ENCODE data around the gene ANKRD31.
"Not testable (repeated sequence)": the region's sequence is repeated elsewhere in the genome, so short reads cannot be mapped to it uniquely, and the experiment has no call there.

ANKRD31 gene

GRCh38 chr5:75274486-75274885 is 37.8 kb upstream of the ANKRD31 start:
- Histone ChIP-seq H3K27ac (ENCODE audit: low read depth, low read length) (no peak overlapping the region), H3K9me3 (ENCODE audit: control insufficient read depth in 1 of 2, low read length in 2 of 2) (no peaks in the 10 kb centered on the region), H3K4me1 (ENCODE audit: control insufficient read depth in 1 of 2, insufficient read depth in 2 of 2, low read length in 2 of 2) (peaks cover 0 to 12% of the 10 kb centered on the region in 2 donors), H3K4me3 (ENCODE audit: low read depth in 1 of 2, low read length in 2 of 2) (no peak overlapping the region), H3K9ac (ENCODE audit: low read depth in 1 of 2, low read length in 2 of 2) (no peak overlapping the region), H3K27me3 (ENCODE audit: control insufficient read depth in 1 of 2, insufficient read depth in 2 of 2, low read length in 2 of 2) (no peaks in the 10 kb centered on the region), H3K36me3 (ENCODE audit: control insufficient read depth in 1 of 2, insufficient read depth in 2 of 2, low read length in 2 of 2) (no peaks in the 10 kb centered on the region)

- not testable (repeated sequence) for H3K27ac ChIP-seq (ENCODE audit: low read depth, low read length); H3K9me3 ChIP-seq (ENCODE audit: control insufficient read depth in 1 of 2, low read length in 2 of 2); H3K27me3 ChIP-seq (ENCODE audit: control insufficient read depth in 1 of 2, insufficient read depth in 2 of 2, low read length in 2 of 2); H3K4me3 ChIP-seq (ENCODE audit: low read depth in 1 of 2, low read length in 2 of 2); H3K36me3 ChIP-seq (ENCODE audit: control insufficient read depth in 1 of 2, insufficient read depth in 2 of 2, low read length in 2 of 2); H3K9ac ChIP-seq (ENCODE audit: low read depth in 1 of 2, low read length in 2 of 2)
- peaks cover 8 to 11% of the 10 kb centered on the region in 2 donors for H3K4me1 ChIP-seq (ENCODE audit: control insufficient read depth in 1 of 2, insufficient read depth in 2 of 2, low read length in 2 of 2)
Measured at GRCh38 chr5:75270605-75271004, 33.9 kb upstream of the ANKRD31 start.

- Histone ChIP-seq H3K4me3 (ENCODE audit: low read depth in 1 of 2, low read length in 2 of 2) (no peak overlapping the region), H3K36me3 (ENCODE audit: control insufficient read depth in 1 of 2, insufficient read depth in 2 of 2, low read length in 2 of 2) (no peaks in the 10 kb centered on the region), H3K27me3 (ENCODE audit: control insufficient read depth in 1 of 2, insufficient read depth in 2 of 2, low read length in 2 of 2) (no peaks in the 10 kb centered on the region), H3K9me3 (ENCODE audit: control insufficient read depth in 1 of 2, low read length in 2 of 2) (no peaks in the 10 kb centered on the region), H3K27ac (ENCODE audit: low read depth, low read length) (no peak overlapping the region), H3K9ac (ENCODE audit: low read depth in 1 of 2, low read length in 2 of 2) (no peak overlapping the region), H3K4me1 (ENCODE audit: control insufficient read depth in 1 of 2, insufficient read depth in 2 of 2, low read length in 2 of 2) (peaks cover 18 to 22% of the 10 kb centered on the region in 2 donors)
Measured at GRCh38 chr5:75265731-75266130, 29.1 kb upstream of the ANKRD31 start.

DNA sequence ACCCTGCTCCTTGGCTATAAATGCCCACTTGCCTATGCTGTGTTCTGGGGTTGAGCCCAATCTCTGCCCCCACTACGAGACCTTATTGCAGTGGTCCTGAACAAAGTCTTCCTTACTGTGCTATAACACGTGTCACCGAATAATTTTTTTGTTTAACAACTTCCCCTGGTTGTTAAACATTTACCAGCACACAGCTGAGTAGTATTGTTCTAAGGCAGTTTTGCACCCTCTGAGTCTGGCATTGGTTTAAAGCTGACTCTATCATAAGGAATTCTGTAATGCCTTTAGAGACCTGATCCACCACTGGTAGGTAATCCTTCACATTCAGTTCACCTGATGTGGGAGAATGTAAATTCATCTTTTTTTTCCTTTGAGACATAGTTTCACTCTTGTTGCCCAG is 25.6 kb upstream of the ANKRD31 start:
- no peak overlapping the region for H3K9ac ChIP-seq (ENCODE audit: low read depth in 1 of 2, low read length in 2 of 2)
- H3K4me1 ChIP-seq (ENCODE audit: control insufficient read depth in 1 of 2, insufficient read depth in 2 of 2, low read length in 2 of 2): peaks cover 18 to 22% of the 10 kb centered on the region in 2 donors
- H3K27ac ChIP-seq (ENCODE audit: low read depth, low read length): no peak overlapping the region
- no peaks in the 10 kb centered on the region for H3K27me3 ChIP-seq (ENCODE audit: control insufficient read depth in 1 of 2, insufficient read depth in 2 of 2, low read length in 2 of 2)
- no peaks in the 10 kb centered on the region for H3K9me3 ChIP-seq (ENCODE audit: control insufficient read depth in 1 of 2, low read length in 2 of 2)
- no peaks in the 10 kb centered on the region for H3K36me3 ChIP-seq (ENCODE audit: control insufficient read depth in 1 of 2, insufficient read depth in 2 of 2, low read length in 2 of 2)
- H3K4me3 ChIP-seq (ENCODE audit: low read depth in 1 of 2, low read length in 2 of 2): no peak overlapping the region

- Histone ChIP-seq H3K36me3 (ENCODE audit: control insufficient read depth in 1 of 2, insufficient read depth in 2 of 2, low read length in 2 of 2) (no peaks in the 10 kb centered on the region), H3K9me3 (ENCODE audit: control insufficient read depth in 1 of 2, low read length in 2 of 2) (no peaks in the 10 kb centered on the region), H3K27ac (ENCODE audit: low read depth, low read length) (no peak overlapping the region), H3K4me3 (ENCODE audit: low read depth in 1 of 2, low read length in 2 of 2) (no peak overlapping the region), H3K4me1 (ENCODE audit: control insufficient read depth in 1 of 2, insufficient read depth in 2 of 2, low read length in 2 of 2) (peaks cover 11% of the 10 kb centered on the region in 2 donors), H3K27me3 (ENCODE audit: control insufficient read depth in 1 of 2, insufficient read depth in 2 of 2, low read length in 2 of 2) (no peaks in the 10 kb centered on the region), H3K9ac (ENCODE audit: low read depth in 1 of 2, low read length in 2 of 2) (no peak overlapping the region)
Measured at GRCh38 chr5:75260708-75261107, 24.0 kb upstream of the ANKRD31 start.

DNA sequence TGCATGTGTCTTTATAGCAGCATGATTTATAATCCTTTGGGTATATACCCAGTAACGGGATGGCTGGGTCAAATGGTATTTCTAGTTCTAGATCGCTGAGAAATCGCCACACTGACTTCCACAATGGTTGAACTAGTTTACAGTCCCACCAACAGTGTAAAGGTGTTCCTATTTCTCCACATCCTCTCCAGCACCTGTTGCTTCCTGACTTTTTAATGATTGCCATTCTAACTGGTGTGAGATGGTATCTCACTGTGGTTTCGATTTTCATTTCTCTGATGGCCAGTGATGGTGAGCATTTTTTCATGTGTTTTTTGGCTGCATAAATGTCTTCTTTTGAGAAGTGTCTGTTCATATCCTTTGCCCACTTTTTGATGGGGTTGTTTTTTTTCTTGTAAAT is 13.8 kb upstream of the ANKRD31 start:
- not testable (repeated sequence) for H3K9ac ChIP-seq (ENCODE audit: low read depth in 1 of 2, low read length in 2 of 2); H3K36me3 ChIP-seq (ENCODE audit: control insufficient read depth in 1 of 2, insufficient read depth in 2 of 2, low read length in 2 of 2); H3K4me3 ChIP-seq (ENCODE audit: low read depth in 1 of 2, low read length in 2 of 2); H3K27ac ChIP-seq (ENCODE audit: low read depth, low read length); H3K4me1 ChIP-seq (ENCODE audit: control insufficient read depth in 1 of 2, insufficient read depth in 2 of 2, low read length in 2 of 2); H3K27me3 ChIP-seq (ENCODE audit: control insufficient read depth in 1 of 2, insufficient read depth in 2 of 2, low read length in 2 of 2); H3K9me3 ChIP-seq (ENCODE audit: control insufficient read depth in 1 of 2, low read length in 2 of 2)

GRCh38 chr5:75245023-75245422 is 8.3 kb upstream of the ANKRD31 start:
- no peaks in the 10 kb centered on the region for H3K27me3 ChIP-seq (ENCODE audit: control insufficient read depth in 1 of 2, insufficient read depth in 2 of 2, low read length in 2 of 2)
- no peak overlapping the region for H3K4me3 ChIP-seq (ENCODE audit: low read depth in 1 of 2, low read length in 2 of 2)
- no peak overlapping the region for H3K9ac ChIP-seq (ENCODE audit: low read depth in 1 of 2, low read length in 2 of 2)
- no peaks in the 10 kb centered on the region for H3K36me3 ChIP-seq (ENCODE audit: control insufficient read depth in 1 of 2, insufficient read depth in 2 of 2, low read length in 2 of 2)
- H3K27ac ChIP-seq (ENCODE audit: low read depth, low read length): no peak overlapping the region
- no peaks in the 10 kb centered on the region for H3K9me3 ChIP-seq (ENCODE audit: control insufficient read depth in 1 of 2, low read length in 2 of 2)
- H3K4me1 ChIP-seq (ENCODE audit: control insufficient read depth in 1 of 2, insufficient read depth in 2 of 2, low read length in 2 of 2): no peaks in the 10 kb centered on the region

DNA sequence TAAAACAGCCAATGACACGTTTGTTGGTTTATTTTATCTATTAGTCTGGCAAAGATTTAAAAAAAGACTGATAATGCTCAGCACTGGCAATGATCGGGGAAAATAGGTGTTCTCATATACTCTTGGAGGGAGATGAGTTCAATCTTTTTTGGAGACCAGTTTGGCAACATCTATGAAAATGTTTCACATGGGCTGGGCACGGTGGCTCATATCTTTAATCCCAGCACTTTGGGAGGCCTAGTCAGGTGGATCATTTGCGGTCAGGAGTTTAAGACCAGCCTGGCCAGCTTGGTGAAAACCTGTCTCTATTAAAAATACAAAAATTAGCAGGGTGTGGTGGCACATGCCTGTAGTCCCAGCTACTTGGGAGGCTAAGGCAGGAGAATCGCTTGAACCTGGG is 6.8 kb upstream of the ANKRD31 start:
- Histone ChIP-seq H3K27ac (ENCODE audit: low read depth, low read length) (no peak overlapping the region), H3K27me3 (ENCODE audit: control insufficient read depth in 1 of 2, insufficient read depth in 2 of 2, low read length in 2 of 2) (no peaks in the 10 kb centered on the region), H3K36me3 (ENCODE audit: control insufficient read depth in 1 of 2, insufficient read depth in 2 of 2, low read length in 2 of 2) (no peaks in the 10 kb centered on the region), H3K4me1 (ENCODE audit: control insufficient read depth in 1 of 2, insufficient read depth in 2 of 2, low read length in 2 of 2) (no peaks in the 10 kb centered on the region), H3K9ac (ENCODE audit: low read depth in 1 of 2, low read length in 2 of 2) (no peak overlapping the region), H3K4me3 (ENCODE audit: low read depth in 1 of 2, low read length in 2 of 2) (no peak overlapping the region), H3K9me3 (ENCODE audit: control insufficient read depth in 1 of 2, low read length in 2 of 2) (no peaks in the 10 kb centered on the region)

DNA sequence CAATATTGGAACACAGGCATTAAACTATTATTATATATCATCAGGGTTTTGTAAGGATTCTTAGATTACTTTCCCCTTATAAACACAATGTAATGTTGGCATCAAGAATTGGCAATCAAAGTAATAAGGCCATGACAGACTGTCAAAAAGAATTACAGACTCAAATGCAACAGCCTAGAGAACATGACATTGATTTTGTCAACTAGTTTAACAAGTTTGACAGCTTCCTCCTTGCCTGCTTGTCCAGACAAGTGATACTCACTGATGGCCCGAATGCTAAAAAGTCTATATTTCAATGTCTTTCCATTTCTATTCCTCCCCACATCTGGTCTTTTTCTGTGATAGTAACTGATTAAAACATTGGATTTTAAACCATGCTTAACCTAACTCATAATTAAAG is 6.4 kb upstream of the ANKRD31 start:
- no peaks in the 10 kb centered on the region for H3K36me3 ChIP-seq (ENCODE audit: control insufficient read depth in 1 of 2, insufficient read depth in 2 of 2, low read length in 2 of 2)
- H3K27me3 ChIP-seq (ENCODE audit: control insufficient read depth in 1 of 2, insufficient read depth in 2 of 2, low read length in 2 of 2): no peaks in the 10 kb centered on the region
- H3K27ac ChIP-seq (ENCODE audit: low read depth, low read length): no peak overlapping the region
- H3K4me3 ChIP-seq (ENCODE audit: low read depth in 1 of 2, low read length in 2 of 2): no peak overlapping the region
- H3K4me1 ChIP-seq (ENCODE audit: control insufficient read depth in 1 of 2, insufficient read depth in 2 of 2, low read length in 2 of 2): no peaks in the 10 kb centered on the region
- H3K9ac ChIP-seq (ENCODE audit: low read depth in 1 of 2, low read length in 2 of 2): no peak overlapping the region
- no peaks in the 10 kb centered on the region for H3K9me3 ChIP-seq (ENCODE audit: control insufficient read depth in 1 of 2, low read length in 2 of 2)

DNA sequence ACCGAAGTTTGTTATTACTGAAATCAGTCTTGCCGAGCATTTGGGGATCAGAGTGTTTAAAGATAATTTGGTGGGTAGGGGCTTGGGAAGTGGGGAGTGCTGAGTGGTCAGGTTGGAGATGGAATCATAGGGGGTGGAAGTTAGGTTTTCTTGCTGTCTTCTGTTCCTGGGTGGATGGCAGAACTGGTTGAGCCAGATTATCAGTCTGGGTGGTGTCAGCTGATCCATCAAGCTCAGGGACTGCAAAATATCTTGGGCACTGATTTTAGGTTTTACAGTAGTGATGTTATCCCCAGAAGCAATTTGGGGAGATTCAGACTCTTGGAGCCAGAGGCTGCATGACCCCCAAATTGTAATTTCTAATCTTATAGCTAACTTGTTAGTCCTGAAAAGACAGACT is 5.4 kb upstream of the ANKRD31 start:
- Histone ChIP-seq H3K4me1 (ENCODE audit: control insufficient read depth in 1 of 2, insufficient read depth in 2 of 2, low read length in 2 of 2) (no peaks in the 10 kb centered on the region), H3K9ac (ENCODE audit: low read depth in 1 of 2, low read length in 2 of 2) (no peak overlapping the region), H3K36me3 (ENCODE audit: control insufficient read depth in 1 of 2, insufficient read depth in 2 of 2, low read length in 2 of 2) (no peaks in the 10 kb centered on the region), H3K4me3 (ENCODE audit: low read depth in 1 of 2, low read length in 2 of 2) (no peak overlapping the region), H3K9me3 (ENCODE audit: control insufficient read depth in 1 of 2, low read length in 2 of 2) (no peaks in the 10 kb centered on the region), H3K27ac (ENCODE audit: low read depth, low read length) (no peak overlapping the region), H3K27me3 (ENCODE audit: control insufficient read depth in 1 of 2, insufficient read depth in 2 of 2, low read length in 2 of 2) (no peaks in the 10 kb centered on the region)

DNA sequence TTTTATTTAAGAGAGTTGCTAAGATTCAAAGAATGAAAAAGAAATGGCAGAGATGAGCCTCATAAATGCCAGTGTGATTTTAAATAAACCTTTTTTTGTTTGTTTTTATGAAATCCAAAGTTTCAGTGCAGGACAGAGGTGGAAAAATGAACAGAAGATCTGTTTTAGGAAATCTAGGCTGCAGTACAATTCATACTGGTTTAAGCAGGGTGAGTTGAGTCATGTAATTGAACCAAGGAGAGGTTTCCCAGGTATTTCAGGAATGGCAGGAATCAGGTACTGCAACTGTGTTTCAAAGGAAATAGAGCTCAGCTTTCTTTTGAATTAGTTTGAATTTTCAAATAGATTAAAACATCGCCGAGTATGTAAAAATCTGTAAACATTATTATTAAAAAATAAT is 3.0 kb upstream of the ANKRD31 start:
- H3K27me3 ChIP-seq (ENCODE audit: control insufficient read depth in 1 of 2, insufficient read depth in 2 of 2, low read length in 2 of 2): no peaks in the 10 kb centered on the region
- H3K4me3 ChIP-seq (ENCODE audit: low read depth in 1 of 2, low read length in 2 of 2): no peak overlapping the region
- no peak overlapping the region for H3K27ac ChIP-seq (ENCODE audit: low read depth, low read length)
- H3K36me3 ChIP-seq (ENCODE audit: control insufficient read depth in 1 of 2, insufficient read depth in 2 of 2, low read length in 2 of 2): no peaks in the 10 kb centered on the region
- peaks cover 5 to 9% of the 10 kb centered on the region in 2 donors for H3K4me1 ChIP-seq (ENCODE audit: control insufficient read depth in 1 of 2, insufficient read depth in 2 of 2, low read length in 2 of 2)
- H3K9ac ChIP-seq (ENCODE audit: low read depth in 1 of 2, low read length in 2 of 2): no peak overlapping the region
- no peaks in the 10 kb centered on the region for H3K9me3 ChIP-seq (ENCODE audit: control insufficient read depth in 1 of 2, low read length in 2 of 2)

Measured in duodenal mucosa (tissue), 2 donors.